SK-N-SH (cell line): Measurements from ENCODE around the gene BTBD18. TPM values are rescaled to one million over a fixed set of nuclear protein-coding genes. Genes with fewer than 3 reads are reported as not detected.

Source experiments
- CTCF ChIA-PET: fragments of 300-600, 350-600 bp; formaldehyde crosslinking; extraction: SDS; loops from one replicate; lab custom pipeline; 2021; lab: Yijun Ruan, JAX
- POLR2A ChIA-PET: fragments of 350-600 bp; sonication (Branson Sonifier 250); formaldehyde crosslinking; extraction: SDS; loops from one replicate; lab custom pipeline; 2020; ENCODE audit warnings: antibody characterized with exemption, inconsistent platforms; lab: Yijun Ruan, JAX
- DNase-seq: peaks from one replicate; pipeline ENCODE4 v3.0.0; 2012
- H2AFZ ChIP-seq: fragments of 200-600 bp; sonication (generic); 2 replicates; pipeline ENCODE4 v1.8.1; 2016; ENCODE audit warnings: antibody characterized with exemption, mild to moderate bottlenecking, low read depth
- H3F3A ChIP-seq: fragments of 200-600 bp; sonication (generic); replicated peaks from 2 replicates; pipeline ENCODE3; 2016; ENCODE audit warnings: antibody characterized with exemption, mild to moderate bottlenecking; ENCODE audit not compliant: insufficient read depth
- H3K27ac ChIP-seq, 2 experiments: fragments of 200-500 bp in 1 of 2; fragments of 200-600 bp in 1 of 2; sonication (Bioruptor generic) in 1 of 2; sonication (generic), shearing (Covaris generic) in 1 of 2; 2 replicates each; pipeline versions ENCODE4 v1.5.1 to v1.6.1; 2014 to 2016; ENCODE audit warnings: low read depth in 2 of 2, inconsistent platforms in 1 of 2, low read length in 1 of 2, mild to moderate bottlenecking in 1 of 2, mixed read lengths in 1 of 2
- H3K27me3 ChIP-seq: fragments of 200-600 bp; sonication (generic), shearing (Covaris generic); 2 replicates; pipeline ENCODE4 v1.6.1; 2016; ENCODE audit warnings: mixed run types; ENCODE audit not compliant: insufficient read depth
- H3K36me3 ChIP-seq, 2 experiments: fragments of 200-500 bp in 1 of 2; fragments of 200-600 bp in 1 of 2; sonication (Bioruptor generic) in 1 of 2; sonication (generic) in 1 of 2; replicated peaks in 1 of 2; 2 replicates each; pipeline versions ENCODE3 to v1.5.1; 2014 to 2016; ENCODE audit warnings: low read length in 1 of 2, mild to moderate bottlenecking in 1 of 2; ENCODE audit not compliant: insufficient read depth in 2 of 2, control insufficient read depth in 1 of 2
- H3K4me1 ChIP-seq, 2 experiments: fragments of 200-500 bp in 1 of 2; fragments of 200-600 bp in 1 of 2; sonication (Bioruptor generic) in 1 of 2; sonication (generic), shearing (Covaris generic) in 1 of 2; 2 replicates each; pipeline versions ENCODE4 v1.5.1 to v1.6.1; 2014 to 2016; ENCODE audit warnings: low read depth in 1 of 2, low read length in 1 of 2, mixed run types in 1 of 2; ENCODE audit not compliant: insufficient read depth in 2 of 2, control insufficient read depth in 1 of 2
- H3K4me2 ChIP-seq: fragments of 200-600 bp; sonication (generic), shearing (Covaris generic); 2 replicates; pipeline ENCODE4 v1.6.1; 2017; ENCODE audit warnings: mixed run types
- H3K4me3 ChIP-seq, 2 experiments: fragments of 200-500 bp in 1 of 2; fragments of 200-600 bp in 1 of 2; sonication (Bioruptor generic) in 1 of 2; sonication (generic), shearing (Covaris generic) in 1 of 2; 2 replicates each; pipeline versions ENCODE4 v1.5.1 to v1.8.1; 2014 to 2016; ENCODE audit warnings: low read depth in 2 of 2, inconsistent platforms in 1 of 2, low read length in 1 of 2, mild to moderate bottlenecking in 1 of 2, mixed read lengths in 1 of 2, moderate library complexity in 1 of 2
- H3K79me2 ChIP-seq: fragments of 200-600 bp; sonication (generic); 2 replicates; pipeline ENCODE4 v1.8.1; 2017; ENCODE audit warnings: mild to moderate bottlenecking; ENCODE audit not compliant: insufficient read depth
- H3K9ac ChIP-seq: fragments of 200-600 bp; sonication (generic); 2 replicates; pipeline ENCODE4 v1.6.1; 2017; ENCODE audit warnings: mixed run types
- H3K9me2 ChIP-seq: fragments of 200-600 bp; sonication (generic); 2 replicates; pipeline ENCODE4 v1.6.1; 2017; ENCODE audit warnings: mixed run types
- H3K9me3 ChIP-seq: fragments of 200-600 bp; sonication (generic); 2 replicates; pipeline ENCODE4 v1.6.1; 2017; ENCODE audit warnings: mixed run types, mild to moderate bottlenecking, moderate library complexity
- H4K20me1 ChIP-seq: fragments of 200-600 bp; sonication (generic); 2 replicates; pipeline ENCODE4 v1.6.1; 2017; ENCODE audit warnings: mild to moderate bottlenecking, mixed run types; ENCODE audit not compliant: insufficient read depth
- ELF1 ChIP-seq: IDR thresholded peaks from 2 replicates; pipeline ENCODE4 v1.4.0; 2012
- EP300 ChIP-seq, 2 experiments: IDR thresholded peaks; 2 replicates each; pipeline versions ENCODE4 v1.4.0 to v1.6.1; 2012; ENCODE audit warnings: borderline replicate concordance in 1 of 2, low read depth in 1 of 2, low read length in 1 of 2
- EZH2phosphoT487 ChIP-seq: fragments of 200-600 bp; sonication (generic); IDR thresholded peaks from 2 replicates; pipeline ENCODE4 v1.6.1; 2017; ENCODE audit warnings: low read depth, mixed run types, mild to moderate bottlenecking, antibody characterized with exemption, moderate library complexity, borderline replicate concordance
- FOSL2 ChIP-seq: IDR thresholded peaks from 2 replicates; pipeline ENCODE4 v1.4.0; 2012; ENCODE audit warnings: low read depth, mild to moderate bottlenecking, moderate library complexity, borderline replicate concordance
- FOXM1 ChIP-seq: IDR thresholded peaks from 2 replicates; pipeline ENCODE4 v1.4.0; 2012; ENCODE audit warnings: low read depth, mild to moderate bottlenecking
- GABPA ChIP-seq: IDR thresholded peaks from 2 replicates; pipeline ENCODE4 v1.4.0; 2012; ENCODE audit warnings: low read depth, mild to moderate bottlenecking
- JUND ChIP-seq: IDR thresholded peaks from 2 replicates; pipeline ENCODE4 v1.4.0; 2012
- MEF2A ChIP-seq: IDR thresholded peaks from 2 replicates; pipeline ENCODE4 v1.4.0; 2012; ENCODE audit warnings: low read depth, borderline replicate concordance
- MXI1 ChIP-seq: IDR thresholded peaks from 2 replicates; pipeline ENCODE4 v1.6.1; 2012; ENCODE audit warnings: mild to moderate bottlenecking, low read depth, low read length, improper control_type of control experiment
- POLR2AphosphoS5 ChIP-seq: IDR thresholded peaks from 2 replicates; pipeline ENCODE4 v1.6.1; 2012; ENCODE audit warnings: low read depth, low read length
- RAD21 ChIP-seq: IDR thresholded peaks from 2 replicates; pipeline ENCODE4 v1.6.1; 2012; ENCODE audit warnings: mild to moderate bottlenecking, low read length
- RCOR1 ChIP-seq: fragments of 150-350 bp; IDR thresholded peaks from 2 replicates; pipeline ENCODE4 v1.6.1; 2017; ENCODE audit warnings: antibody characterized with exemption, low read length
- RFX5 ChIP-seq: IDR thresholded peaks from 2 replicates; pipeline ENCODE4 v1.6.1; 2012; ENCODE audit warnings: mild to moderate bottlenecking, improper control_type of control experiment, low read length
- RXRA ChIP-seq: IDR thresholded peaks from 2 replicates; pipeline ENCODE4 v1.4.0; 2012; ENCODE audit warnings: low read depth, mild to moderate bottlenecking, borderline replicate concordance
- SMC3 ChIP-seq: IDR thresholded peaks from 2 replicates; pipeline ENCODE4 v1.6.1; 2012; ENCODE audit warnings: low read depth, low read length, improper control_type of control experiment
- TAF1 ChIP-seq: IDR thresholded peaks from 2 replicates; pipeline ENCODE4 v1.6.1; 2012; ENCODE audit warnings: low read depth, mild to moderate bottlenecking, low read length, moderate library complexity, borderline replicate concordance
- TCF12 ChIP-seq: IDR thresholded peaks from 2 replicates; pipeline ENCODE4 v1.4.0; 2012
- TEAD4 ChIP-seq: IDR thresholded peaks from 2 replicates; pipeline ENCODE4 v1.4.0; 2012; ENCODE audit warnings: mild to moderate bottlenecking, borderline replicate concordance; ENCODE audit not compliant: insufficient read depth
- YY1 ChIP-seq: IDR thresholded peaks from 2 replicates; pipeline ENCODE4 v1.4.0; 2012; ENCODE audit warnings: low read depth, mild to moderate bottlenecking
- WGBS: methylation state at CpG from one replicate; pipeline ENCODE4 v1.1.6; 2017; ENCODE audit warnings: low lambda C conversion rate; 5-methylcytosine and 5-hydroxymethylcytosine counted together
- polyA plus RNA-seq, 3 experiments: library from polyadenylated mRNA; depleted of rRNA; stranded (reverse); fragments of >200 nt; gene quantifications; 2 replicates each; pipeline ENCODE4 v1.2.3, GENCODE V29; 2012
- TF ChIP-seq, protein P1 (sequence below): IDR thresholded peaks from 2 replicates; pipeline ENCODE4 v1.4.0; 2012; ENCODE audit warnings: low read depth, borderline replicate concordance
- TF ChIP-seq, protein P2 (sequence below): fragments of 150-350 bp; IDR thresholded peaks from 2 replicates; pipeline ENCODE4 v1.6.1; 2016; ENCODE audit warnings: mild to moderate bottlenecking, low read depth, low read length

BTBD18 gene
- polyA plus RNA-seq, 1 of the 3 experiments (the other 2 are of a cell fraction) = not detected

DNA sequence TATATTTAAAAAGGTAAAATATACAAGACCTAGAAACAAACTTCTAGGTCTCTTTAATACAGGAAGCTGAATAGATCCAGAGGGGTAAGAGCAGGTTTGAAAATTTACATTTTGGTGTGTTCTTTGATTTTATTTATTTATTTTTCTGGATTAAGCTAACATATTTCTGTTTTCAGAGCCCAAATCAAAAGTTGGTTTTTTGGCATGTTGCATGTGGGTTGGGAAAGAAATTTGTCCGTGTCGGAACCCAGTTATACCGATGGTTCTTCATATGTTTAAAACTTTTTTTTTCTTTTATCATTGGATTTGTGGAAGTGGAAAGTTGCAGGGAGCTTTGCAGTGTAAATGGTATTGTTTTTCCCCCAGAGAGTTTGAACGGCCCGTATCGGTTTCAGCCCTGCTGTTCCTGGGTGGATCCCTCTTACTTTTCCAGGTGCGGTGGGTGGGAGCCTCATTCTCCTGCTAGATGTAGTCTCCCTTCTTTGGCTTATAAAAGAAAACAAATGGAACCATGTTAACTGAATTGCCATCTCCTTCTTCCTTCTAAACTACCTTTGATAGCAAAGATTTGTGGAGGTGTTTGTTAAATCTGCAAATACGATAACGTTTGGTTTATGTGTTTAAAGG, 10.7 kb upstream of the BTBD18 start:
- CTCF ChIA-PET = interaction anchor here (0.8 to 10.0 kb wide), 8 partner anchors 10 to 304 kb away, joined by 3 to 116 read pairs (median 5); partner anchors contain the start of genes BTBD18 and UBE2L6
- 2% methylated on average over 9 of the region's 9 CpGs for whole genome bisulfite sequencing
- Histone ChIP-seq H3K9ac (peak overlapping the region; percentile 95), H3K4me3 (peak overlapping the region; percentile 63 to 73), H3K79me2 (peaks cover 56% of the 10 kb centered on the region), H4K20me1 (peaks cover 39% of the 10 kb centered on the region), H3K9me2 (no peaks in the 10 kb centered on the region), H2AFZ (peak overlapping the region; percentile 70), H3K27me3 (no peaks in the 10 kb centered on the region), H3K27ac (peak overlapping the region; percentile 96 to 97), H3K4me1 (peaks cover 5 to 17% of the 10 kb centered on the region in 2 experiments; a peak in 3 of 4 replicates), H3K9me3 (no peaks in the 10 kb centered on the region), H3F3A (peaks cover 5% of the 10 kb centered on the region), H3K36me3 (peaks cover 0 to 4% of the 10 kb centered on the region in 2 experiments), H3K4me2 (peak overlapping the region; percentile 86)
- POLR2A ChIA-PET = interaction anchor here (1.3 to 2.9 kb wide), 3 partner anchors 16 to 38 kb away, joined by 3 to 17 read pairs (median 4); partner anchors contain the start of gene SELENOH
- DNase-seq = peak; percentile 39
- no peak for TF ChIP-seq SMC3
- TF ChIP-seq MXI1 = 0 out of 2 replicates have a peak, but pooled peaks have one; percentile 6
- no peak for TF ChIP-seq EZH2phosphoT487

DNA sequence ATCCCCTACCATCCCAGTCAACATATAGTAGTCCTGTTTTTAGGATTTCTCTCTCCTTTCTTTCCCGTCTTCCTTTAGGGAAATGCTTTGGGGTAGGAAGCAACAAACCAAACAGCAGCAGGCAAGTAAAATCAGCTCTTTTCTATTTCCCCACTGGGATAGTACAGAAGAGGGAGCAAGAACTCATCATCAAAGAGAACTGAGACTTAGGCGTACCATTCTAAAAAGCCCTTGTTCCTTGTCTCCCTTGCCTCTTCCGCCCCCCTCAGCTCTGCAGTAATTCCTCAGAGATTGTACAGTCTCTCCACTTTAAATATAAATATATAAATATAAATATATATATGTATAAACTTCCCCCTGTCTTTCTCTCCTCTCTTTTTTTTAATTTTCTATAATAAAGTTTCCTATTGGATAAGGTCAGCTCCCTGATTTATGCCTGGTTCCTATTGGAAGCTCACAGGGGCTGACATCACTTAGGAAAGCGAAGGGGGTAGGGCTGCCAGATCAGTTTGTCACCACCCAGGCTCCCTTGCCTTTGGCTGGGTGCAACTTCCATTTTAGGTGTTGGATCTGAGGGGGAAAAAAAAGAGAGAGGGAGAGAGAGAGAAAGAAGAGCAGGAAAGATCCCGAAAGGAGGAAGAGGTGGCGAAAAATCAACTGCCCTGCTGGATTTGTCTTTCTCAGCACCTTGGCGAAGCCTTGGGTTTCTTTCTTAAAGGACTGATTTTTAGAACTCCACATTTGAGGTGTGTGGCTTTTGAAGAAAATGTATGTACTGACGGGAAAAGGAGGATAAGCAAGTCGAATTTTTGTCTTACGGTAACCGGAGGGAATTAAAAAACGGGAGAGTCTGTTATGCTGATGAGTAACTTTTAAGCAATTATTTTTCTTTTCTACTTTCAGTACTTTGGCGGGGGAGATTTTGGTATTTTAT, 9.9 kb upstream of the BTBD18 start, which contains the start of gene CTNND1:
Gene CTNND1, plus strand, starts transcription at position 502 of the 934 bp plus-strand sequence. CDS start 29,677 bp downstream, outside the sequence.
- Histone ChIP-seq H3K9me2 (no peaks in the 10 kb centered on the region), H3K27ac (peak within 1 kb of the TSS; percentile 96 to 97), H3K9ac (peak within 1 kb of the TSS; percentile 95), H3K9me3 (no peaks in the 10 kb centered on the region), H4K20me1 (peaks cover 32% of the 10 kb centered on the region), H3K4me3 (peak within 1 kb of the TSS; percentile 63 to 73), H3K4me2 (peak within 1 kb of the TSS; percentile 86), H2AFZ (peak within 1 kb of the TSS; percentile 99), H3K79me2 (peaks cover 49% of the 10 kb centered on the region), H3K27me3 (no peaks in the 10 kb centered on the region), H3F3A (peaks cover 5% of the 10 kb centered on the region), H3K4me1 (peaks cover 5 to 17% of the 10 kb centered on the region in 2 experiments; a peak in 3 of 4 replicates), H3K36me3 (peaks cover 0 to 3% of the 10 kb centered on the region in 2 experiments)
- POLR2A ChIA-PET = interaction anchor here (0.6 to 2.9 kb wide), 6 partner anchors 10 to 39 kb away, joined by 3 to 17 read pairs (median 6); partner anchors contain the start of genes BTBD18 and SELENOH
- CTCF ChIA-PET = interaction anchor here (0.8 to 10.0 kb wide), 9 partner anchors 9 to 303 kb away, joined by 3 to 116 read pairs (median 4); partner anchors contain the start of genes BTBD18 and SELENOH
- peak; percentile 91 for DNase-seq
- 2% methylated on average over 13 of the region's 13 CpGs for WGBS
- TF ChIP-seq TEAD4 (0 out of 2 replicates have a peak, but pooled peaks have one; percentile 25), JUND (0 out of 2 replicates have a peak, but pooled peaks have one; percentile 1), ELF1 (peak; percentile 47; the same call in 1 of the 2 replicates), YY1 (peak; percentile 84; the same call in 1 of the 2 replicates), FOSL2 (no peak), FOXM1 (no peak), EP300 (IDR thresholded peaks at IDR 0.05; ENCODE audit: borderline replicate concordance in 1 of 2, low read depth in 1 of 2, low read length in 1 of 2) (no peak), TCF12 (peak; percentile 45), MXI1 (peak; percentile 75), RCOR1 (no peak), RXRA (no peak), TAF1 (peak; percentile 90; the same call in 1 of the 2 replicates), GABPA (no peak), RFX5 (peak; percentile 66; the same call in 1 of the 2 replicates), RAD21 (no peak), MEF2A (no peak), POLR2AphosphoS5 (peak; percentile 97), SMC3 (no peak)
- TF ChIP-seq, protein P1, sequence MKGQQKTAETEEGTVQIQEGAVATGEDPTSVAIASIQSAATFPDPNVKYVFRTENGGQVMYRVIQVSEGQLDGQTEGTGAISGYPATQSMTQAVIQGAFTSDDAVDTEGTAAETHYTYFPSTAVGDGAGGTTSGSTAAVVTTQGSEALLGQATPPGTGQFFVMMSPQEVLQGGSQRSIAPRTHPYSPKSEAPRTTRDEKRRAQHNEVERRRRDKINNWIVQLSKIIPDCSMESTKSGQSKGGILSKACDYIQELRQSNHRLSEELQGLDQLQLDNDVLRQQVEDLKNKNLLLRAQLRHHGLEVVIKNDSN = no peak
- TF ChIP-seq, protein P2, sequence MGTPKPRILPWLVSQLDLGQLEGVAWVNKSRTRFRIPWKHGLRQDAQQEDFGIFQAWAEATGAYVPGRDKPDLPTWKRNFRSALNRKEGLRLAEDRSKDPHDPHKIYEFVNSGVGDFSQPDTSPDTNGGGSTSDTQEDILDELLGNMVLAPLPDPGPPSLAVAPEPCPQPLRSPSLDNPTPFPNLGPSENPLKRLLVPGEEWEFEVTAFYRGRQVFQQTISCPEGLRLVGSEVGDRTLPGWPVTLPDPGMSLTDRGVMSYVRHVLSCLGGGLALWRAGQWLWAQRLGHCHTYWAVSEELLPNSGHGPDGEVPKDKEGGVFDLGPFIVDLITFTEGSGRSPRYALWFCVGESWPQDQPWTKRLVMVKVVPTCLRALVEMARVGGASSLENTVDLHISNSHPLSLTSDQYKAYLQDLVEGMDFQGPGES = no peak; the same call in 1 of the 2 replicates
